Measurements from ENCODE around the gene ATCAY. TPM values are rescaled to one million over a fixed set of nuclear protein-coding genes. Genes with fewer than 3 reads are reported as not detected.
"Not testable (repeated sequence)": the region's sequence is repeated elsewhere in the genome, so short reads cannot be mapped to it uniquely, and the experiment has no call there.

ATCAY gene
- total RNA-seq, 2 experiments from 2014 or later: not detected

DNA sequence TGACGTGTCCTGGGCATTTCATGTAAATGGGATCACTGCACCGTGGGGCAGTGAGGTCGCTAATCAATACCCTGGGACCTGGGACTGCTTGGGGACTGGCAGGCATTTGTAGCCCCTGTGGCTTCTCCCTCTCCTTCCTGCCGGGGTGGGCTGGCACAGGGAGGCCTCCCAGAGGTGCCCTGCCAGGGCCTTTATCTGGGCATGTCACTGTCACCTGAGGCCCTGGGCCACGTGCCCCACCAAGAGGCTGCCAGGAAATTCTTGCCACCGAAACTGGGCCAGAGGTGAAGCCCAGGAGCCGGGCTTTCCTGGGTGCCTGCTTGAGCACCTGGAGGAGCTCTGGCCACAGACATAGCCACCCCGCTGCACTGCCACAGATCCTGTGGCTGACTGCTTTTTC is 50.6 kb downstream of the ATCAY start:
- DNase-seq (no peak), ATAC-seq (ENCODE audit: poor library complexity) (no peak)
- ChIA-PET CTCF (no interaction called here), POLR2A (no interaction called here)
- Mint-ChIP-seq H3K4me1 (ENCODE audit: low read depth) (no peaks in the 10 kb centered on the region), H3K27ac (no peak overlapping the region), H3K36me3 (ENCODE audit: low read depth) (no peaks in the 10 kb centered on the region), H3K4me3 (no peak overlapping the region), H3K27me3 (peaks cover 12% of the 10 kb centered on the region), H3K9me3 (no peaks in the 10 kb centered on the region)
- peaks cover 11 to 13% of the 10 kb centered on the region in 2 experiments for H3K27me3 ChIP-seq (ENCODE audit: control insufficient read depth in 1 of 2, insufficient read depth in 2 of 2, low read length in 2 of 2)
- H3K36me3 ChIP-seq (ENCODE audit: insufficient read depth, low read length): no peaks in the 10 kb centered on the region
- no peak overlapping the region for H3K4me3 ChIP-seq (ENCODE audit: low read length)
- H3K4me1 ChIP-seq (ENCODE audit: insufficient read depth, low read length): peaks cover 4% of the 10 kb centered on the region
- H3K9me3 ChIP-seq (ENCODE audit: control insufficient read depth in 1 of 2, insufficient read depth in 1 of 2, low read length in 2 of 2): peaks cover 0 to 6% of the 10 kb centered on the region in 2 experiments
- TF ChIP-seq, protein P1, sequence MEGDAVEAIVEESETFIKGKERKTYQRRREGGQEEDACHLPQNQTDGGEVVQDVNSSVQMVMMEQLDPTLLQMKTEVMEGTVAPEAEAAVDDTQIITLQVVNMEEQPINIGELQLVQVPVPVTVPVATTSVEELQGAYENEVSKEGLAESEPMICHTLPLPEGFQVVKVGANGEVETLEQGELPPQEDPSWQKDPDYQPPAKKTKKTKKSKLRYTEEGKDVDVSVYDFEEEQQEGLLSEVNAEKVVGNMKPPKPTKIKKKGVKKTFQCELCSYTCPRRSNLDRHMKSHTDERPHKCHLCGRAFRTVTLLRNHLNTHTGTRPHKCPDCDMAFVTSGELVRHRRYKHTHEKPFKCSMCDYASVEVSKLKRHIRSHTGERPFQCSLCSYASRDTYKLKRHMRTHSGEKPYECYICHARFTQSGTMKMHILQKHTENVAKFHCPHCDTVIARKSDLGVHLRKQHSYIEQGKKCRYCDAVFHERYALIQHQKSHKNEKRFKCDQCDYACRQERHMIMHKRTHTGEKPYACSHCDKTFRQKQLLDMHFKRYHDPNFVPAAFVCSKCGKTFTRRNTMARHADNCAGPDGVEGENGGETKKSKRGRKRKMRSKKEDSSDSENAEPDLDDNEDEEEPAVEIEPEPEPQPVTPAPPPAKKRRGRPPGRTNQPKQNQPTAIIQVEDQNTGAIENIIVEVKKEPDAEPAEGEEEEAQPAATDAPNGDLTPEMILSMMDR (IDR thresholded peaks at IDR 0.05): no peak
- H3K27ac ChIP-seq (ENCODE audit: low read depth in 1 of 2, low read length in 2 of 2): no peak overlapping the region
- intact Hi-C loops (cut with DNase I, micrococcal nuclease): no loop called here

DNA sequence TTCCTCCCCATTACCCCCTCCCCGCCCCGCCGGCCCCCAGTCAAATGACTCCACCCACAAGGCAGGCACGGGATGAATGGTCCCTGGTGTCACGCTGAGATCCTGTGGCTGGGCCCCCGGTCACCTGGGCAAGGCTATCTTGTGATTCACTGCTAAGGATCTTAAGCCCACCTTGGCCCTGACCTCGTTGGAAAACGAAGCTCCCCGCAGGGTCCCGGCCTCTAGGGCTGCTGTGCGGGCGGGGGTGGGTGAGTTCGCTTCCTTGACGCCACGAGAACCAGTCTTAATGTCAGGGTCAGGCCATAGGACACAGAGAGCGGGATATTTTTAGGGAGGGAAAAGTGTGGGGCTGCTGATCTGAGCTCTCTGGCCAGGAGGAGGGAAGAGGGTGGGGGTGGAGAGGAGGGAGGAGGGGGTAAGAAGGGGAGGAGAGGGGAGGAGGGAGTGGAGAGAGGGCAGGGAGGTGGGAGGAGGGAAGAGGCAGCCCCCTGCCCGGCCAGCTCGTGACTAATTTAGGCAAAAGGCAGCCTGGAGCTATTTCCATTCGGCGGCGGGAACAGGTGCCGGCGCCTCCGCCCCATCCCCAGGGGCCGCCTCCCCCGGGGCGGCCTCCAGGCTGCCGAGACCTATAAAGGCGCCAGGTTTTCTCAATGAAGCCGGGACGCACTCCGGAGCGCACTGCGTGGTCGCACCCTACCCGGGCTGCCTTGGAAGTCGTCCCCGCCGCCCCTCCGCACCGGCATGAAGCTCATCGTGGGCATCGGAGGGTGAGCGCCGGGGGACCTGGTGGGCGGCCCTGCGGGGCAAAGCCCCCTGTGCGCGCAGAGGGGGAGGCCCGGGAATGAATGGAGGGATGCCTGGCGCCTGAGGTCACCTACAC is 52.7 kb downstream of the ATCAY start, which contains the start of gene NMRK2:
NMRK2 (plus strand) TSS at position 139 of the 880 bp plus-strand sequence; CDS start at position 742, 603 bp downstream.
- no peak within 1 kb of the TSS for H3K4me3 ChIP-seq (ENCODE audit: low read length)
- Mint-ChIP-seq H3K27me3 (peaks cover 12% of the 10 kb centered on the region), H3K9me3 (no peaks in the 10 kb centered on the region), H3K36me3 (ENCODE audit: low read depth) (no peaks in the 10 kb centered on the region), H3K4me1 (ENCODE audit: low read depth) (no peaks in the 10 kb centered on the region), H3K4me3 (no peak within 1 kb of the TSS), H3K27ac (no peak within 1 kb of the TSS)
- intact Hi-C loops (cut with DNase I, micrococcal nuclease): no loop called here
- H3K9me3 ChIP-seq (ENCODE audit: control insufficient read depth in 1 of 2, insufficient read depth in 1 of 2, low read length in 2 of 2): peaks cover 0 to 13% of the 10 kb centered on the region in 2 experiments
- no peak for ATAC-seq (ENCODE audit: poor library complexity)
- ChIA-PET CTCF (no interaction called here), POLR2A (no interaction called here)
- H3K27me3 ChIP-seq (ENCODE audit: control insufficient read depth in 1 of 2, insufficient read depth in 2 of 2, low read length in 2 of 2): peaks cover 12 to 13% of the 10 kb centered on the region in 2 experiments
- H3K27ac ChIP-seq (ENCODE audit: low read depth in 1 of 2, low read length in 2 of 2): no peak within 1 kb of the TSS
- no peaks in the 10 kb centered on the region for H3K36me3 ChIP-seq (ENCODE audit: insufficient read depth, low read length)
- no peak for DNase-seq
- TF ChIP-seq, protein P1 (IDR thresholded peaks at IDR 0.05): no peak
- H3K4me1 ChIP-seq (ENCODE audit: insufficient read depth, low read length): peaks cover 4% of the 10 kb centered on the region

DNA sequence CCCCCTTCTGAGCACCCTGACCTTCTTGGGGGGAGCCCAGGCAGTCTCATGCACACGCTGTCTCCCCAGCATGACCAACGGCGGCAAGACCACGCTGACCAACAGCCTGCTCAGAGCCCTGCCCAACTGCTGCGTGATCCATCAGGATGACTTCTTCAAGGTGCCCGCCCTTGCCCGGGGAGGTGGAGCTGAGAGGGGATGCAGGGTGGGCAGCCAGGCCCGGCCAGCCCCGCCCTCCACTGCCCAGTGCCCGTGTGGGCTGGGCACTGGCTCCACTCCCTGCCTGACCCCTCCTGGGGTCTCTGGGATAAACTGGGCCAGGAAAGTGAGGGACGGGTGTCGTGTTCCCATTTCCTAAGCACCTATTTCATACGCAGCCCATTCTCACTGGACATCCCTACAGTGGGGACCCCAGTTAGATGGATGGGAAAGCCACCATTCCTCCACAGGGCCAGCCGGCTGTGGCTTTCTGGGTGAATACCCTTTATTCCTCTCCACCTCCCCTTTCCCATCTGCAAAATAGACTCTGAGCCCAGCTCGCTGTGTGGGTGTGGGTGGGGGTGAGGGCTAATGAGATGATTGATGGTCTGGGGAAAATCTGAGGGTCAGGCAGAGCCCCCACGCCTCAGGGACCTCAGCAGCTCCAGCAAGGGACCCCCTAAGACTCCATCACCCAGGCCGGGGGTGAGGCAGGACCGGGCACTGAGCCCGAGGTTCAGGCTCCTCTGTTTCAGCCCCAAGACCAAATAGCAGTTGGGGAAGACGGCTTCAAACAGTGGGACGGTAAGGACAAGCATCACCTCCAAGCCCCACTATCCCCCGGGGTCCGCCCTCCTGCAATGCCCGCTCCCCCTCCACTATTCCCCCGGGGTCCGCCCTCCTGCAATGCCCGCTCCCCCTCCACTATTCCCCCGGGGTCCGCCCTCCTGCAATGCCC is 56.3 kb downstream of the ATCAY start:
- TF ChIP-seq, protein P1 (IDR thresholded peaks at IDR 0.05): no peak
- H3K4me3 ChIP-seq (ENCODE audit: low read length): no peak overlapping the region
- no peaks in the 10 kb centered on the region for H3K36me3 ChIP-seq (ENCODE audit: insufficient read depth, low read length)
- intact Hi-C loops (cut with DNase I, micrococcal nuclease): no loop called here
- no peaks in the 10 kb centered on the region for H3K9me3 Mint-ChIP-seq
- ChIA-PET CTCF (no interaction called here), POLR2A (no interaction called here)
- peaks cover 4% of the 10 kb centered on the region for H3K4me1 ChIP-seq (ENCODE audit: insufficient read depth, low read length)
- H3K9me3 ChIP-seq (ENCODE audit: control insufficient read depth in 1 of 2, insufficient read depth in 1 of 2, low read length in 2 of 2): peaks cover 0 to 7% of the 10 kb centered on the region in 2 experiments
- peaks cover 12 to 13% of the 10 kb centered on the region in 2 experiments for H3K27me3 ChIP-seq (ENCODE audit: control insufficient read depth in 1 of 2, insufficient read depth in 2 of 2, low read length in 2 of 2)
- ATAC-seq (ENCODE audit: poor library complexity) (no peak), DNase-seq (no peak)
- H3K4me3 Mint-ChIP-seq: no peak overlapping the region
- H3K27ac ChIP-seq (ENCODE audit: low read depth in 1 of 2, low read length in 2 of 2): no peak overlapping the region
- H3K27ac Mint-ChIP-seq: no peak overlapping the region
- H3K27me3 Mint-ChIP-seq: peaks cover 6% of the 10 kb centered on the region
- H3K4me1 Mint-ChIP-seq (ENCODE audit: low read depth): no peaks in the 10 kb centered on the region
- H3K36me3 Mint-ChIP-seq (ENCODE audit: low read depth): no peaks in the 10 kb centered on the region

DNA sequence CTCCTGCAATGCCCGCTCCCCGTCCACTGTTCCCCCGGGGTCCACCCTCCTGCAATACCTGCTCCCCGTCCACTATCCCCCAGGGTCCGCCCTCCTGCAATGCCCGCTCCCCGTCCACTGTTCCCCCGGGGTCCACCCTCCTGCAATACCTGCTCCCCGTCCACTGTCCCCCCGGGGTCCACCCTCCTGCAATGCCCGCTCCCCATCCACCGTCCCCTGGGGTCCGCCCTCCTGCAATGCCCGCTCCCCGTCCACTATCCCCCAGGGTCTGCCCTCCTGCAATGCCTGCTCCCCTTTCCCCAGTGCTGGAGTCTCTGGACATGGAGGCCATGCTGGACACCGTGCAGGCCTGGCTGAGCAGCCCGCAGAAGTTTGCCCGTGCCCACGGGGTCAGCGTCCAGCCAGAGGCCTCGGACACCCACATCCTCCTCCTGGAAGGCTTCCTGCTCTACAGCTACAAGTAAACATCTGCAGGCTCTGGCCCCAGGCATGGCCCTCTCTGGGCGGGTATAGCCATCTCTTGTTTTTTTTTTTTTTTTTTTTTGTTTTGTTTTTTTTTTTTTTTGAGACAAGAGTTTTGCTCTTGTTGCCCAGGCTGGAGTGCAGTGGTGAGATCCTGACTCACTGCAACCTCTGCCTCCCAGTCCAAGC is 57.9 kb downstream of the ATCAY start:
- H3K27me3 ChIP-seq (ENCODE audit: control insufficient read depth in 1 of 2, insufficient read depth in 2 of 2, low read length in 2 of 2); POLR2A ChIA-PET; intact Hi-C loops (cut with DNase I, micrococcal nuclease); H3K27ac Mint-ChIP-seq; H3K4me1 Mint-ChIP-seq (ENCODE audit: low read depth); H3K36me3 ChIP-seq (ENCODE audit: insufficient read depth, low read length); H3K4me3 Mint-ChIP-seq; ATAC-seq (ENCODE audit: poor library complexity); H3K4me3 ChIP-seq (ENCODE audit: low read length); H3K27ac ChIP-seq (ENCODE audit: low read depth in 1 of 2, low read length in 2 of 2); H3K4me1 ChIP-seq (ENCODE audit: insufficient read depth, low read length); CTCF ChIA-PET; H3K9me3 ChIP-seq (ENCODE audit: control insufficient read depth in 1 of 2, insufficient read depth in 1 of 2, low read length in 2 of 2); H3K36me3 Mint-ChIP-seq (ENCODE audit: low read depth); H3K27me3 Mint-ChIP-seq; H3K9me3 Mint-ChIP-seq; DNase-seq: not testable (repeated sequence)
